Measurements from ENCODE around the gene BAG1.
A peak's percentile ranks its signal among the peaks of the same experiment; 100 is the strongest.

Gene BAG1

GRCh38 chr9:33241298-33241697 is 23.2 kb downstream of the BAG1 start:
- DNase-seq: no peak

- no peak for DNase-seq
Measured at GRCh38 chr9:33239921-33240320, 24.6 kb downstream of the BAG1 start, which contains the start of gene SPINK4. Gene SPINK4, plus strand, starts transcription at chr9:33240167. Its CDS starts 42 bp downstream, at chr9:33240209.

- no peak for DNase-seq
Measured at GRCh38 chr9:33236571-33236970, 27.9 kb downstream of the BAG1 start.

- DNase-seq: no peak
Measured at GRCh38 chr9:33234511-33235467, 29.7 kb downstream of the BAG1 start.

- no peak for DNase-seq
Measured at GRCh38 chr9:33233626-33234342, 30.7 kb downstream of the BAG1 start.

GRCh38 chr9:33232815-33233214 is 31.7 kb downstream of the BAG1 start:
- DNase-seq: no peak

- no peak for DNase-seq
Measured at GRCh38 chr9:33231623-33231942, 32.9 kb downstream of the BAG1 start.

GRCh38 chr9:33230756-33231622 is 33.5 kb downstream of the BAG1 start:
- no peak for DNase-seq

- DNase-seq: no peak
Measured at GRCh38 chr9:33229359-33230114, 35.0 kb downstream of the BAG1 start.

- no peak for DNase-seq
Measured at GRCh38 chr9:33228606-33229005, 35.9 kb downstream of the BAG1 start.

GRCh38 chr9:33227741-33228140 is 36.8 kb downstream of the BAG1 start:
- DNase-seq: no peak

- DNase-seq: no peak
Measured at GRCh38 chr9:33227008-33227398, 37.5 kb downstream of the BAG1 start.

- peak; percentile 81 for DNase-seq
Measured at GRCh38 chr9:33225319-33226147, 39.0 kb downstream of the BAG1 start.

GRCh38 chr9:33223696-33224095 is 40.8 kb downstream of the BAG1 start:
- DNase-seq: no peak

GRCh38 chr9:33222031-33222430 is 42.5 kb downstream of the BAG1 start:
- DNase-seq: no peak

- DNase-seq: no peak
Measured at GRCh38 chr9:33221568-33221884, 43.0 kb downstream of the BAG1 start.

- DNase-seq: no peak
Measured at GRCh38 chr9:33220681-33221567, 43.6 kb downstream of the BAG1 start.

GRCh38 chr9:33211695-33212393 is 52.7 kb downstream of the BAG1 start:
- DNase-seq: no peak

GRCh38 chr9:33210006-33210715 is 54.3 kb downstream of the BAG1 start:
- no peak for DNase-seq
